Stimulated activated naive CD8-positive, alpha-beta T cell treated with anti-CD3 and anti-CD28 coated beads, Interleukin-15, Interleukin-2, amounts not matched to agents 100 U/mL and 50 U/mL, for 24 hours (primary cell): Measurements from ENCODE around the gene NOL8.

ENCODE experiments used
- ATAC-seq: fragments of 150-1000 bp; cut with Tn5 transposase; one replicate; pipeline ENCODE4 v1.10.0; 2021
- DNase-seq: peaks from one replicate; pipeline ENCODE4 v3.0.0; 2021

NOL8 gene

GRCh38 chr9:92325269-92325990 lies at the start of gene NOL8, which contains the start of gene CENPP:
NOL8 (minus strand) TSS chr9:92325350; CDS start chr9:92324161, 1,189 bp downstream.
CENPP (plus strand) TSS chr9:92325953.
- ATAC-seq (peak; percentile 94), DNase-seq (peak; percentile 81)

GRCh38 chr9:92373167-92373566 lies 48.0 kb upstream of the NOL8 start:
- DNase-seq = no peak
- no peak for ATAC-seq

DNA sequence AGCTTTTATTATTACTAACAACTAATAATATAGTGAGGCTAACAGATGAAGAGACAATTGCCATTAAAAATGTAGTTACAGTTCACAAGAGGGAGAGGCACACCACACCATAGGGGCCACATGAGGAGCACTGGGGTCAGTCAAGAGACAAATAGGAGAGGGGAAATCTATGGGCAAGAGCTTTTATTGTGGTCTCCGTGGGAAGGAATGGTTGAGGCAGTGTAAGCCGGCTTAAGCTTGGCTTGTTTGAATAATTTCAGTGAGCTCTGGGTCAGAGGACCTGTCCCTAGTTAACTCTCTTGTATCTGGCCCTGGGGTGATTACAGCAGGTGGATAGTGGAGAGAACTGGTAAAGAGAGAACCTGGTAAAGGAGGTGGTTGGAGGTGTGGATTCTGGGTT lies 43.9 kb upstream of the NOL8 start:
- ATAC-seq (no peak), DNase-seq (no peak)

DNA sequence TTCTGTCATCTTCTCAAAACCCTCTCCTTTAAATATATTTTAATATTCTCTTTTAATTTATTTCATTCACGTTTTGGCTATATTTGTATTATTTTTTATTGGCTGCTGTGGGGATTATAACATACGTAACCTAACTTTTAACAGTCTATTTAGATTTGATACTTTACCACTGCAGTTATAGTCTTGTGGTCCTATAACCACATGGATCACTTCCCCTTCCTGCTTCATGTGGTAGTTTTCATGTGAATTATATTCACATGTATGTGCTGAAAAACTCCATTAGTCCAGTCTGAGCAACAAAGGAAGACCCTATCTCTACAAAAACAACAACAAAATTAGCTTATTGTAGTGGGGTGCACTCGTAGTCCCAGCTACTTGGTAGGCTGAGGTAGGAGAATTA lies 34.9 kb upstream of the NOL8 start:
- ATAC-seq (no peak), DNase-seq (no peak)

DNA sequence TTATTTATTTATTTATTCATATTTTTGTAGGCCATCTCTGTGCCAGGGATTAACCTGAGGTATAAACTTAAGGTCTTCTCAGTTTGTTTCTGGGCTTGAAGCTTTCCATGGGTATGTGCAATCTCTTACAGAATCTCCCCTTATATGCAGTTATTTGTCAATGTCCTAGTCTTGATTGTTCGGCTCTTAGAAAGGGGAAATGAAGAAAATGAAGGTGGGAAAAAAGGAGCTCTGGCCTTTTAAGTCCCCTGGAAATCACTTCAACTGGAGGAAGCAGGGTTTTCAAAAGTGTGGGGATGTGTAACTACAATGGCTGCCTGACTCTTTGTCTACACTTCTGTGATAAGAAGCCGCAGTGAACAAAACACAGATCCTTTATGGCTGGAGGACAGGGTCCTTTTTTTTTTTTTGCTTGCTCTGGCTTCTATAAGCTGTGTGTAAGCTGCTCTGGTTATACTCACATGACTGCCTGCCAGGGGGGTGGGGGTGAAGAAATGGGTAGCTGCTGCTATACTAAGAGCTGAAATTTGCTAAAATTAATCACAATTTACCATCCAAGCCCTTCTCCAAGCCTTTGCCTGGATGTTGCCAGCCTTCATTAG lies 34.3 kb upstream of the NOL8 start:
- DNase-seq (no peak), ATAC-seq (no peak)

GRCh38 chr9:92353051-92353450 lies 27.9 kb upstream of the NOL8 start:
- ATAC-seq (no peak), DNase-seq (no peak)

DNA sequence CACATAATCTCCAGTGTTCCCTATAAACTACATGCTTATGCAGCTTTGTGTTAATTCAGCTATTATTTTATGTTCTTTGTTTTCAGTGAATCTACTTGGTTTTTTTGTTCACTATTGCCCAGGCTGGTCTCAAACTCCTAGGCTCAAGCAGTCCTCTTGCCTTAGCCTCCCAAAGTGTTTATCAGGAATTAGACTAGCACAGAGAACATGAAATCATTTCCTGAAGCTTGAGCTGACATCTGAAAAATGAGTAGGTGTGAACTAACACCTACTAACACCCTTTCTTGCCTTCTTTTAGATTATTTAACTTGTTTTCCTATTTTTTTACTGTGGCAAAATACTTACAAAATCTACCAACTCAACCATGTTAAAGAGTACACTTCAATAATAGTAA lies 25.6 kb upstream of the NOL8 start:
- no peak for ATAC-seq
- DNase-seq = no peak

DNA sequence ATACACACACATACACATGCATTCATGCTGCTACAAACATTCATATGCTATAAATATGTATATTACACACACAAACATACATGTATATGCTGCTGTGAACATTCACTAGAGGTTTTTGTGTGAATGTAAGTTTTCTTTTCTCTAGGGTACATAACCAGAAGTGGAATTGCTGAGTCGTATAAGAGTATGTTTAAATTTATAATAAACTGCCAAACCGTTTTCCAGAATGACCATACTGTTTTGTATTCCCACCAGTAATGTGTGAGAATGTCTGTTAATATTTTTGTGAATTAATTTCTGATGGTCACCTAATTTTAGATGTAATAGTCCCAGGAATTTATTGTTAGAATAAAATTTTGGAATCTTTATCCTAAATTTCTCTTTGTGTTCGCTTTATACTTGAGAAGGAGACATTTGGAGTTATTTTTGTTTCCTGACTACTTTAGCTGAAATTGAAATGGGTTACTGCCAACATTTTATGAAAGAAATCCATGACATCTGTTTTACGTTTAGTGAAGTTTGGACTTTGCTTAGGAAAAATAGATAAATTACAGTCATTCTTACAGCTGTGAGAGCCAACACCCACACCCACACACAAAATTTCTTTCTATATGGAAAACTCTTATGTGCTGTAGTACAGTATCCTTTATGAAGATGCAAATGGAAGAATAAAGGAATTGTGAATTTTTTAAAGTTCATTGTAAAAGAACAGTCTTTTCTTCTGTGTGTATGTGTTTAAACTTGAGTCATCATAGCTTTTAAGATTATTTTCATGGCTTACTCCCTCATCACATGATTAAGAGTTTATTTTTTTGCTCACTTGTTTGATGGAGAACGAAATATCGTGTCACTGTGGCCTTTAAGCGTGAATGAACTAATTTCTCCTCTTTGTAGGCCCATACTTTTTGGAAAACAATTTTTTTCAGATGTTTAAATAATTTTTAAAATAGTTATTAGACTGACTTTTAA lies 24.9 kb upstream of the NOL8 start:
- DNase-seq (no peak), ATAC-seq (no peak)

GRCh38 chr9:92345582-92345981 lies 20.4 kb upstream of the NOL8 start:
- no peak for ATAC-seq
- DNase-seq = no peak

DNA sequence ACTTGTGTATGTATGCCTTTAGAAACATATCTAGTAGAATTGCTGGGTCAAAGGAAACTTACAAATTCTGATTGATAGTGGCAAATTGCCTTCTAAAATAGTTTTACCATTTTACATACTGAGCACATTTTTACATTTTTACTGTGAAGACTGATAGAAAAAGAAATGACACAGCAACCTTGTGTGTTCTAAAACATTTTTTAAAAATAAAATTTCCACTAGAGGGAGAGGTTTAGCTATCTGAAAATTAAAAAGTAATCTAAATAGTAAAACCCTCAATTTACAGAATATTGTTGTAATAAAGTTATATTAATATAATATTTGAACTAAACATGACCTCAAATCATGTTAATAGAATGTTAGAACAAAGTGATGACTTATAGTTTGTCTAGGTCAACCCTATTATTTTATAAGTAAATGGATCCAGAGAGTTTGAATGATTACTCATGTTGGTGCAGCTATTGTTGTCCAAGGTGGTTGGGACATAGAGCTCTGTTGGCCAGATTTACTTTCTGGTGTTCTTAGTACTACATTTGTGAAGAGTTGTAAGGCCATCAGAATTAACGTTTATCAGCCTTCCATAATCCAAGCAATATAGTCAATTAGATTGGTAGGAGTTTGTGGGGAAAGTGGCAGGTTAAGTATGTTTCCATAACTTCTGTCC lies 17.8 kb upstream of the NOL8 start:
- ATAC-seq (no peak), DNase-seq (no peak)

- DNase-seq (no peak), ATAC-seq (no peak)
These were observed 16.4 kb upstream of the NOL8 start for GRCh38 chr9:92341578-92341977.

GRCh38 chr9:92333282-92333634 lies 8.1 kb upstream of the NOL8 start:
- no peak for ATAC-seq
- DNase-seq = no peak

GRCh38 chr9:92332577-92333281 lies 7.6 kb upstream of the NOL8 start:
- ATAC-seq = no peak
- no peak for DNase-seq

DNA sequence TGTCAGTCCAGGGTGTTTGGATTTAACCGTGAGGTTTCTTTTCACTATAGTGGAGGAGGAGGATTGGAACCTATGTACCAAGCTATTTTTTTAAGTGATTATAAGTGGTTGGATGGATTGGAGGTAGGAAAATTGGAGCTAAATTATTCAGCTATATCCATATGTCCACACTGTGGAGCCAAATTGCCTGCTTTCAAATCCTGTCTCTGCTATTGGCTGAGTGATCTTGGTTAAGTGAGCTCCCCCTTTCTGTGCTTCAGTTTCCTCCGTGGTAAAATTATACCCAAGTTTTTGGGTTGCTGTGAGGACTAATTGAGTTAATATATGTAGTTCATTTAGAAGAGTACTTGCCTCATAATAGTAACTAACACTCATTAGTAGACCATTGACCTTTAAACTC lies 3.1 kb upstream of the NOL8 start:
- no peak for DNase-seq
- no peak for ATAC-seq

GRCh38 chr9:92327283-92327850 lies 2.2 kb upstream of the NOL8 start:
- ATAC-seq (no peak), DNase-seq (no peak)

DNA sequence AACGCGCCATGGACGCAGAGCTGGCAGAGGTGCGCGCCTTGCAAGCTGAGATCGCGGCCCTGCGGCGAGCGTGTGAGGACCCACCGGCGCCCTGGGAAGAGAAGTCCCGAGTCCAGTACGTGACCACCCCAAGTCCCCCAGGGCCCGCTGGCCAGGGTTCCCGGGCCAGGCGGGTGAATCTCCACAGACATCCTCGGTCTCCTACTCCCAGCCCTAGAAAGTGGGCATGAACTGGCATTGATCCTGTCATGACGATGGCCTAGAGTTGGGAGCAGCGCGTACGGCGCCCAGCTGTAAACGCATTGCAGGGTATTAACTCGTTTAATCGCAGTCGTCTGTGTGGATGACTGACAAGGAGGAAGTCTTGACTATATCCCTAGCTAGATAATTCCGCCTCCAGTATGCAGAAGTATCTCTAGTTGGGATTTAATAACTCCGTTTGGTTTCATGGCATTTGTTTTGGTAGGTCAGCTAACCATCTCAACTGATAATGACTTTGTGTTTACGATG lies 896 bp upstream of the NOL8 start:
- ATAC-seq = peak; percentile 2
- no peak for DNase-seq

GRCh38 chr9:92324889-92325268 lies 271 bp downstream of the NOL8 start:
- ATAC-seq (peak; percentile 37), DNase-seq (no peak)

DNA sequence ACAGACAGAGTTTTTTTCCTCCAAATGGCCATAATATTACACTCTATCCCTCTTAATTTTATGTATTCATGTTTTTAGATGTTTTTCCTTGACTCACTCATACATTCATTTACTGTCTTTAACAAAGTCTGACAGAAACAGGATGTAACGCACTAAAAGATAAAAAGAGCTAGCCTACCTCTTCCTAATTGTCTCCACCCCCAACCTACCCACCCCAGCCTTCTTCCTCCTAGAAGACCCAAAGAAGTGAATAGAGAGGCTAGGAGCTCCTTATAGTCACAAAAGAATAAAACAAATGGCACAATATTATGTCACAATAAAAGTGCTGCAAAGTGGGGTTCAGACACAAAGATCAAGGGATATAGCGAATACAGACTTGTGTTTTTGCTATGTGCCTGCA lies 719 bp downstream of the NOL8 start:
- DNase-seq (no peak), ATAC-seq (no peak)

- ATAC-seq (no peak), DNase-seq (no peak)
These were observed 9.7 kb downstream of the NOL8 start for GRCh38 chr9:92315456-92315855.

DNA sequence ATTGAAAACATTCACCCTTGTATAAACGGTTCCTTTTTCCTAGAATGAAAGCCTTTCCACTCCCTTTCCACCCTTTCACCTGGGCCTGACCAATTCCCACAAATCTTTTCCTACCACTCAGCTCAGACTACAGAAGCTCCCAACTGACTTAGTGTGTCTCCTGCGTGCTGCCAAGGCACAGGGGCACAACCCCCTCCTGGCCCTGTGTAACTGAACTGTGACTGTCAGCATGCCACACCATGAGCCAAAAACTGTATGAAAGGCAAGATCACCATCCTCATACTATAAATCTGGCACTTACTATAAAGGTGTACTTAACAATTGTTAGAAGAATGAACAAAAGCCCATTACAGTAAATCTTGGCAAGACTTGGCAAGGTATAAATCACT lies 11.5 kb downstream of the NOL8 start:
- DNase-seq (no peak), ATAC-seq (no peak)

DNA sequence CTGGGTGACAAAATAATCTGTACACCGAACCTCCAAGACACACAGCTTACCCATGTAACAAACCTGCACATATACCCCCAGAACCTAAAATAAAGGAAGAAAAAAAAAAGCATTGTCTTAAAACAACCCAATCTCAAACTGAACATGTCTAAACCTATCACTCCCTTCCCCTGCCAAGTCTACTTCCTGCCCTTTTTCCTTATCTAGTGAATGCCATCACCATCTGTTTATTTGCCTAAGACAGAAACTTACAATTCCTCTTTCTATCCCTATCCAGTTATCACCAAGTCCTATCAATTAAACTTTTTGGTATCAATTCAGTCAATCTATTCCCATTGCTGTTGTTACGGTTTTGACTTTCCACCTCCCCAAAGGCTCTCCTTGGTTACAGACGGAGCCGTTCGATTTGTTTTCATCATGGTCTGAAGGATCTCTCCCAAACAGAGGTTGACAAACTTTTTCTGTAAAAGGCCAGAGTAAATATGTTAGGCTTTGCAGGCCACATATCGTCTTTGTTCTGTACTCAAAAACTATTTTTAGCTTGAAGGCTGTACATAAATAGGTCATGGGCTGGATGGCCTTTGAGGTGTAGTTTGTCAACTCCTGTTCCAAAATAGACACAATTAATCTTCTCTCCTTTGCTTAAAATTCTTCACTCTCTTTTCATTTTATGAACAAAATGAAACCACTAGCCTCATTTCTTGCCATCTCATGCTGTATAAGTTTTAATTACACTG lies 12.1 kb downstream of the NOL8 start:
- no peak for ATAC-seq
- no peak for DNase-seq
